GM19099 (cell line): ENCODE data around the gene RNF151.
A peak's percentile ranks its signal among the peaks of the same experiment; 100 is the strongest.

Experiments
- POLR2A ChIP-seq: IDR thresholded peaks from 3 replicates; pipeline ENCODE4 v1.6.1; 2011; ENCODE audit warnings: low read depth; ENCODE audit not compliant: insufficient read length; ENCODE audit errors: extremely low read depth

The RNF151 gene, protein sequence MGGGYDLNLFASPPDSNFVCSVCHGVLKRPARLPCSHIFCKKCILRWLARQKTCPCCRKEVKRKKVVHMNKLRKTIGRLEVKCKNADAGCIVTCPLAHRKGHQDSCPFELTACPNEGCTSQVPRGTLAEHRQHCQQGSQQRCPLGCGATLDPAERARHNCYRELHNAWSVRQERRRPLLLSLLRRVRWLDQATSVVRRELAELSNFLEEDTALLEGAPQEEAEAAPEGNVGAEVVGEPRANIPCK

DNA sequence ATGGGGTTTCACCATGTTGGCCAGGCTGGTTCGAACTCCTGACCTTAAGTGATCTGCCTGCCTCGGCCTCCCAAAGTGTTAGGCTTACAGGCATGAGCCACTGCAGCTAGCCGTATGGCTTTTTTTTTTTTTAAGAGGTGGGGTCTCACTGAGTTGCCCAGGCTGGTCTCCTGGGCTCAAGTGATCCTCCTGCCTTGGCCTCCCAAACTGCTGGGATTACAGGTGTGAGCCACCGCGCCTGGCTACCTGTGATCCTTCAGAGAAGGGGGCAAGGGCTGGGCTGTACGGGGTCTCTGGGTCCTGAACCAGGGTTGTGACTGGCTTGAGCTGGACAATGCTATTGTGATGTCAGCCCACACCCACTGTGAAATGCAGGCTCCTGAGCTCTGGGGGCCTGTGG is at the start of gene RNF151:
TSS of gene RNF151 (plus strand) at position 397 of the 400 bp plus-strand sequence. CDS start 26 bp downstream, outside the sequence.
- TF ChIP-seq POLR2A: peak; percentile 20

DNA sequence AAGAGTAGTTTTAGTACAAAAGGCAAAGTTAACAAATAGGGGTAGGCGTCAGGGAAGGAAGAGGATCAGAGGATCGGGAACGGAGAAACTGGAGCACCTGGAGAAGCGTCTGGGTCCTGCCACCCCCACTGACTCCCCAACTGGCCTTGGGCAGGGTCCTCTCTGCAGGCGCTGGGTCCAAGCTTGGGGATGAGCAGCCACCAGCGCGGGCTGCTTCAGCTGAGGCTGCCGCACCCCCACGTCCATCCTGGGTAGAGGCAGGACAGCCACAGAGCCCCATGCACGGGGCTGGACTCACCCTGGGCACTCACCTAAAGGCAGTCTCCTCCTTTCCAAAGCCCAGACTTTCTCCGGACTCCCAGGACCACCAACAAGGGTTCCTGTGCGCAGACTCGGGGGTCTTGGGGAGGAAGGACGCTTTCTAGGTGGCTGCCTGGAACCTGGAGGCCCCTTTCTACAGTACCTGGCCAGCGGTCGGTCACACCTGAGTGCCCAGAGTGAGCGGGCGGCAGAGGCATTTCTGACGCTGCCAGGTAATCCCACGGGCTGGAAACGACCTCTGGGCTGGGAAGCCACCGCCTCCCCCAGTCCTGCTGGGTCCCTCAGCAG is 49.5 kb upstream of the RNF151 start:
- no peak for TF ChIP-seq POLR2A

DNA sequence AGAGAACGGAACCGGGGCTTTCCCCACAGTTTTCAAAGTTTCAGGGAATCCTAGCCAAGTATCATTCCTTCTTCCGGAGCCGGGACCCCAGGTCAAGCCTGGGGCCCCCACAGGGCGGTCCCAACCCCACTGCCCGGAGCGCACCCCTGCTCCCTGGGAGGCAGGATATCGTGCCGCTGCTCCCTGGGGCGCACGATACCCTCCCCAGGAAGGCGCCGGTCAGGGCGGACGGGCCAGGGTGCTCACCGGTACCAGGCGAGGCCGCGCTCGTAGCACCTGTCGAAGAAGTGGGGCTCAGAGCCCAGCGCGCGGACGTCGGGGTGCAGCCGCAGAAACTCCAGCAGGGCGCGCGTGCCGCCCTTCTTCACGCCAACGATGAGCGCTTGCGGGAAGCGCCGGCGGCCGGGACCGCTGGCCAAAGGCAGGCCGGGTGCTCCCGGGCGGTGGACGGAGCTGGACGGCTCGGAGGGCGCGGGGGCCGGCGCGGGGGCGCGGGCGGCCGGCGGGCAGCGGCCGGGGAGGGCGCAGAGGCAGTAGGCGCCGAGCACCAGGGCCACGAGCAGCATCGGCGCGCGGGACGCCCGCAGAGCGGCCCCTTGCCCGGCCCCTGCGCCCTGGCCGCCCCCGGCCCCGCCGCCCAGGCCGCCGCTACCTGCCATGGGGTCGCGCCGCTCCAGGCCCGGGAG is 48.8 kb upstream of the RNF151 start:
- TF ChIP-seq POLR2A: no peak

DNA sequence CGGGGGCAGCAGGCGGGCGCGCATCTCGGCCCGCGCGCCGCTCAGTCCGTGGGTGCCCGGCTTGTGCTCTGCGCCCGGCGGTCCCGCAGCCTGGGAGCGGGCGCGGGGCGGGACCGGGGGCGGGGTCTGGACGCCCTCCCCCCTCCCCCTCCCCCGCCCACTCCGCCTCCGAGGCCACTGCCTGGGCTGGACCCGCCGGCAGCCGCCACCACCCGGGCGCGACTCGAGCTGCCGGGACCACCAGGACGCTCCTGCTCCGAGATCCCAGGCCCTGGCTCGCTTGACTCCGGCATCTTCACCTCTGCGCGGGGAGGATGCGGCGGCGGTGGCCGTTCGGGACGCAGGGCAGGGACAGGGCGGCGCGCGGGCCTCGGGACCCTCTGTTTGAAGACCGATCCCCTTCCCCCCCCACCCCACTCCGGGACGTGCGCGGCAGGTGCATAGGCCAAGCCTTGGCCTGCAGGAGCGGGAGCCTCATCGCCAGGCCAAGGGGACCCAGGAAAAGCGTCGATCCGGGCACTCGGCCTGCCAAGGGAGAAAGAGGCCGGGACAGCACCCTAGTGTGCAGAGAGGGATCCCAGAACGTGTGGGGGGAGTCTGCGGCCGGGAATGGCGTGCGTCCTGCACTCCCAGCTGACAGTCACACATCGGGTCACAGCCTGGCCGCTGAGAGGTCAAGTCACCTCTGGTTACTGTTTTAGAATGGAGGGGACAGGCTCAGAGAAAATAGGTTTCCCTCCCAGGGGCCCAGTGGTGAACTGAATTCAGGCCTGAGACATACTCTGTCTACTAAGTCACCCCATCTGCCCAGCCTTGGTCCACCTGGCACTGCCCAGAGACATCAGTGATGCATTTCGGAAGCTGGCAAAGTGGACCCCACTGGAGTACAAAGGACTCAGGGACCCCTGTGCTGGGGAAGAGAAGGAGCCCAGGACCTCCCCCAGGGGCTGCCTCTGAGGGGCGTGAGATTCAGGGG is 48.0 kb upstream of the RNF151 start, which contains the start of gene HS3ST6:
TSS of gene HS3ST6 (minus strand) at position 65 of the 976 bp plus-strand sequence. CDS start 92 bp downstream, outside the sequence.
- TF ChIP-seq POLR2A: no peak

DNA sequence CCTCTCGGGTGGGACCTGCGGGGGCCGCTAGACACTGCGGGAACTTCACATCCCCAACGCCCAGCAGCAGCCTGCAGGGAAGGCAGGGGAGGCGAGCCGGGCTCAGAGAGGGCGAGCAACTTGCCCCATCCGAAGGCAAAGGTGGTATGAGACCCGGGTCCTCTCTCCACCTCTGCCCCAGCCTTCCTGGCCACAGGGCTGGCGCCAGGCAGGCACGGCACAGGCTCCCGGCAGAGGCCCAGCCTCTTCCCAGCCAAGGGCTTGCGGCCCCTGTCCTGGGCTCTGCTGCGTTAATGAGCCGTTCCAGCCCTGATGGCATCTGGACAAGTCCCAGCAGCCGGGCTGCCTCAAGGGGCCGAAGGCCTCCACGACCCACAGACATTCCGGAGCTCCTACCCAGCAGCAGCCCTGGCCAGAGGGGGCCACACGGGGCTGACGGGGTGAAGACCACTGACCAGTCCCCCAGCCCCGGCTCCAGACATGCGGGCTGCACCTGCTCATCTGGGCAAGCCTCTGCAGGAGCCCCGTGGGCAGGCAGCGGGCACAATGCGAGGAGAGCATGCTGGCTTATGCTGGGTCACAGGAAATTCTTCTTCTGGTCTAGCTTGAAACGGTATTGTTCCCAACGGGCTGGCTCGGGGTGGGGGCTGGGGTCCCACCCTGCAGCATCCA is 47.2 kb upstream of the RNF151 start:
- no peak for TF ChIP-seq POLR2A

DNA sequence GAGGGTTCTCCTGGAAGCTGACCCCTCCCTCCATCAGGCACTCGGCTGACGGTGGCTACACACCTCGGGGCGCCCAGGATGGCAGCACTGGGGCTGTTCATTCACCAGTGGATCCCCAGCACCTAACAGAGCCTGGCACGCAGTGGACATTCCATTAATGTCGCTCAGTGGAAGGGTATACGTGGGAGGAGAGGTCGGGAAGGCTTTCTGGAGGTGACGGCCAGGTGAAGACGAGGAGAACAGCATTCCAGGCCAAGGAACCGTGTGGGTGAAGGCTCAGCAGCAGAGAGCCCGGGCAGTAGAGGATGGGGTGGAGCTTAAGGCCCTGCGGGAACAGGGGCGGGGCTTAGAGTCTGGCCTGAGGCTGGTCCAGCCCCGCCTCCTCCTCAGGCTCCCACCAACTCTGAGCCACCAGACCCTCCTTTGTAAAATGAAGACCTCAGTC is 45.9 kb upstream of the RNF151 start:
- no peak for TF ChIP-seq POLR2A

DNA sequence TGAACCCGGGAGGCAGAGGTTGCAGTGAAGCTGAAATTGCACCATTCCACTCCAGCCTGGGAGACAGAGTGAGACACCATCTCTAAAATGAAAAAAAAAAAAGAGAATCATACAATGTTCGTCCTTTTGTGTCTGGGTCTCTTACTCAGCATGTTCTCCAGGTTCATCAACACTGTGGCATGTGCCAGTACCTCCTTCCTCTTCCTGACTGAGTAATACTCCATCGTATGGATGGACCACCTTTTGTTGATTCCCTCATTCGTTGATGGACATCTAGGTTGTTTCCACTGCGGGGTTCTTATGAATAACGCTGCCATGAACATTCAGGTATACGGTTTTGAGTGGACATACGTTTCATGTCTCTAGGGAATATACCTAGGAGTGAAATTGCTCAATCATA is 44.3 kb upstream of the RNF151 start:
- TF ChIP-seq POLR2A: no peak

DNA sequence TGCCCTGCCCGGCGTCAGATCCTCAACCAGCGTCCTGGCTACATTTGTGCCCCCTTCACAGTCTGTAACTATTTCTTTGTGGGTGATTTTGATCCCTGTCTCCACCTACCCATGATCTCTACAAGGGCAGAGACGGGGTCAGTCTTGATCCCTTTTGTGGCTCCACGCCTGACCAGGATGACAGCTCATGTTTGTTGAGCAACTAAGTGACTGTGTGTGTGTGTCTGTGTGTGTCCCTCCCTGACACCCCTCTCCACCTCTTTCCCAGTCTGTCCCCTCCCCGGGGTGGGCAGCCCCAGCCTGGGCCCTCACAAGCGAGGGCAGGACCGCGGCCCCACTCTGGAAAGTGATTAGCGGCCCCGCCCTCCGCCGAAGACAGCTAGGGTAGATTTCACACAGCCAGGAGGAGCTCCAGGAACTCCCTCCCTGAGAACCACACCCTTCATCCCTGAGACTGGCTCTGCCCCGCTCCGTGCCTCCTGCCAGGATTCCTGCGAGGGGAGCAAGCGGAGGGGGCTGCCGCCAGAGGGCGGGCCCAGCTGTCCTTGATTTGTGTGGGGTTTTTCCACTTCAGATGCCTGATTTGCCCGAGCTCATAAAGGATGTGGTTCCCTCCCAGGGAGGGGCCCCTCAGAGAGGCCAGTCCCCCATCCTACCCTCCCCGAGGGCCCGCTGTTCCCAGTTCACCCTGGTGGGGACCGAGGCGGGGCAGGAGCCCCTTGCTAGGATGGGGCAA is 43.2 kb upstream of the RNF151 start:
- no peak for TF ChIP-seq POLR2A

DNA sequence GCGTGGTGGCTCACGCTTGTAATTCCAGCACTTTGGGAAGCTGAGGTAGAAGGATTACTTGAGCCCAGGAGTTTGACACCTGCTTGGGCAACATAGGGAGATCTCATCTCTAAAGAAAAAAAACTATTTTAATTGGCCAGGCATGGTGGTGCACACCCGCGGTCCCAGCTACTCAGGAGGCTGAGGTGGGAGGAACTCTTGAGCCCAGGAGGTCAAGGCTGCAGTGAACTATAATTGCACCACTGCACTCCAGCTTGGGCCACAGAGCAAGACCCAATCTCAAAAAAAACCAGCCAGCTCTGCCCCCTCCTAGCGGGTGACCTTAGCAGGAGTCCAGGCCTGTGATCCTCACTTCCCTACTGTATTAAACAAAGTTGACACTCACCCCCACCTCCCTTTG is 42.6 kb upstream of the RNF151 start:
- TF ChIP-seq POLR2A: no peak

DNA sequence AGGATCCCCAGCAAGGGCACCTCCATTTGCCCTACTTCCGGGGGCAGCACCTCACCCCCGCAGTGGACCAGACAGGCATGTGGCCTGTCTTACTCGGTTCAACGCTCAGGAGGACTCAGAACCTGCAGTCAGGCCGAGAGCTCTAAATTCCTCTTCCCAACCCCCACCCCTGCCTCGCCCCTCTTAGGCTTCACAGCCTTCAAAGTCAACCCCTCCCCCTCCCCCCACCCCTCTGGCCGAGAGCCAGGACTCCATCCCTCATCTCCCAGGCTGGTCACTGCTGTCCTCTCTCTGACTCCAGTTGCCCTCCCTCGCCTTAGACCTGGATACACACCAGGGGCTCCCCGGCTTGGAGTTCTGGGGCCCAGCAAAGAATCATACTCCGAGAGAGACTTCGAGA is 40.4 kb upstream of the RNF151 start:
- no peak for TF ChIP-seq POLR2A

DNA sequence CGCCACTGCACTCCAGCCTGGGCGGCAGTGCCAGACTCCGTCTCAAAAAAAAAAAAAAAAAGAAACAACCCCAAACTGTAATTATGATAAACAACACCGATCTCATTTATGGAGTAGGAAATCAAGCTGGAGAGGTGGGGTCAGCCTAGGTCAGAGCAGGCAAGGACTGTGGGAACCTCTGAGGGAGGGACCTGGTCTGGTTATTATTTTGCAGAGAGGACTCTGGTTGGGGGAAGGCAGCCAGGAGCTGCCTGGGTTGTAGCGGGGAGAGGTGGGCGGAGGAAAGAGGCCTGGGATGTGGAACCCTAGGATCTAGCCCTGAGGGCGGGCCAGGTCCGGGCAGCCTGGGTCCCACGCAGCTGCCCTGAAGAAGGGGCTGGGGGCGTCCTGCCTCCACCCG is 37.6 kb upstream of the RNF151 start:
- no peak for TF ChIP-seq POLR2A

DNA sequence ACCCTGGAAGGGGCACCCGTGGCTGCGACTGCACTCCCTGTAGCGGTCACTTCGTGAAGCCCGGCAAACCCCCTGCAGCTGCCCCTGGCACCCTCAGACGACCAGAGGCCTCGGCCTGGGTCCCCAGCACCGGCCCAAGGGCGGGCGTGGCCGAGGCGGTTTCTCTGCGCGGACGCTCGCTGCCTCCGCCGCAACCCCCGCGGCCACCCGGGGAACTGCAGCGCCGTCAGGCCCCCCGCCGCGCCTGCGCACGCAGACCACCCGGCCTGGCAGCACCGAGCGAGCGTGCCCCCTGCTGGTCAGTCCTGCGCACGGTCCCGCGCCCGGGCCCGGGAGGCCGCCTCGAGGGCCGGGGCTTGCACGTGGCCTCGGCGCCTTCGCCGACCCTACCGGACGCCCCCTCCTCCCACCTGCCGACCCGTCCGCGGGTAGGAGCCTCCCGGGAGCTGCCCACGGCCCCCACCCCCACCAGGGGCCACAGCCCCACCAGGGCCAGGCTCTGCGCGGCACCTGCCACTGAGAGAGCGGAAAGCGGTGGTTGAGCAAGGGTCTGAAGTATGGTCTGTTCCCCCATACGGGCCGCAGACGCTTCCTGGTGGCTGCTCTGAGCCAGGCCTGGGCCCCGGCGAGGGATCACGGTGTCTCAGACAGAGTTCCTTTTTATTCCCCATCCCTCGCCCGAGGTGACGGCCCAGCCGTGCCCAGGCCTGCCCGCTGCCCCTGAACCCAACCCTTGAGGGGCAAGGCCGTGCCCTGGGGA is 36.9 kb upstream of the RNF151 start:
- no peak for TF ChIP-seq POLR2A

DNA sequence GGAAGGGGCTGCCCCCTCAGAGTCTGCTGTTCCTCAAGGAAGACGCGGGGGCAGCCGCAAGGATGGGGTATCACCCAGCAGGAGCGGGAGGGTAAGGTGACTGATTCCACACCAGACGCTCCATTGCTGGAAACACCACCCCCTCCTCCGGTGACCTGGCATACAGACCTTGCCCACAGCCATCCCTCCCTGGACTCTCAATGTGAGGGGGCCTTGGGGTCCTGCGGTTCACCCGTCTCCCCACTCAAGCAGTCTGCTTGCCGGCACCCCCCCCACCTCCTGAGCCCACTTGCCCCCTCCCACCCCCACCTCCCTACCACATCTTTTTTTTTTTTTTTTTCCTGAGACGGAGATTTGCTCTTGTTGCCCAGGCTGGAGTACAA is 36.3 kb upstream of the RNF151 start:
- TF ChIP-seq POLR2A: no peak
